Panc1 (cell line): Measurements from ENCODE around the gene TSHZ2. TPM values are rescaled to one million over a fixed set of nuclear protein-coding genes. Genes with fewer than 3 reads are reported as not detected.

Source experiments
- ATAC-seq: fragments of 200-7000 bp; cut with Tn5 transposase; 2 replicates; pipeline ENCODE4 v1.9.1; 2020; ENCODE audit warnings: mild to moderate bottlenecking, moderate library complexity
- BruUV-seq: library from RNA; stranded (reverse); fragments of 400-500 nt; replicated peaks from 2 replicates; lab custom pipeline; 2021; lab: Mats Ljungman, UMichigan
- CTCF ChIA-PET: fragments of 300-600 bp; sonication (Branson Sonifier 250); formaldehyde crosslinking; loops from one replicate; lab custom pipeline; 2022; ENCODE audit warnings: antibody characterized with exemption; lab: Charles Lee
- POLR2A ChIA-PET: fragments of 300-600 bp; sonication (Branson Sonifier 250); formaldehyde crosslinking; loops from one replicate; lab custom pipeline; 2022; ENCODE audit warnings: antibody characterized with exemption; lab: Charles Lee
- DNase-seq: peaks from one replicate; pipeline ENCODE4 v3.0.0-alpha.2; 2010; ENCODE audit warnings: low read depth, low spot score
- H3K27ac ChIP-seq: 2 replicates; pipeline ENCODE4 v1.5.1; 2011; ENCODE audit warnings: mild to moderate bottlenecking, low read length, inconsistent platforms
- H3K27me3 ChIP-seq: fragments of 200-500 bp; sonication (Bioruptor generic); 2 replicates; pipeline ENCODE4 v1.6.0; 2014; ENCODE audit warnings: low read length, inconsistent platforms; ENCODE audit not compliant: control insufficient read depth, insufficient read depth
- H3K36me3 ChIP-seq: fragments of 200-500 bp; sonication (Bioruptor generic); 2 replicates; pipeline ENCODE4 v1.5.1; 2014; ENCODE audit warnings: inconsistent platforms, mild to moderate bottlenecking, low read length, moderate library complexity; ENCODE audit not compliant: control insufficient read depth, insufficient read depth
- H3K4me1 ChIP-seq: 2 replicates; pipeline ENCODE4 v1.5.1; 2011; ENCODE audit warnings: inconsistent platforms, mild to moderate bottlenecking, low read length, moderate library complexity; ENCODE audit not compliant: control insufficient read depth, insufficient read depth
- H3K4me3 ChIP-seq, 2 experiments: 2 replicates each; pipeline ENCODE4 v1.5.1; 2011 to 2012; ENCODE audit warnings: low read depth in 2 of 2, low read length in 2 of 2, mild to moderate bottlenecking in 2 of 2, inconsistent platforms in 1 of 2, moderate library complexity in 1 of 2
- H3K9me3 ChIP-seq: fragments of 200-500 bp; sonication (Bioruptor generic); 2 replicates; pipeline ENCODE4 v1.5.1; 2014; ENCODE audit warnings: low read depth, mild to moderate bottlenecking, inconsistent platforms, low read length, moderate library complexity; ENCODE audit not compliant: control insufficient read depth, insufficient read depth
- POLR2AphosphoS5 ChIP-seq: IDR thresholded peaks from 2 replicates; pipeline ENCODE4 v1.6.1; 2012; ENCODE audit warnings: mild to moderate bottlenecking, low read depth, low read length, moderate library complexity
- SIN3A ChIP-seq: IDR thresholded peaks from 2 replicates; pipeline ENCODE4 v1.6.1; 2012; ENCODE audit warnings: low read depth, mild to moderate bottlenecking, low read length, moderate library complexity, borderline replicate concordance; ENCODE audit not compliant: insufficient read depth
- TCF7L2 ChIP-seq: IDR thresholded peaks from 2 replicates; pipeline ENCODE4 v1.6.1; 2011; ENCODE audit warnings: mild to moderate bottlenecking, low read depth, low read length, inconsistent platforms
- in situ Hi-C: cut with HindIII; loops from 2 replicates; pipeline ENCODE4 v1.10.0; 2016; ENCODE audit warnings: low sequenced_read_pairs, low pct_unique_long_range_greater_than_20kb
- intact Hi-C: fragments of 100-400 bp; cut with micrococcal nuclease; formaldehyde crosslinking; loops from one replicate; pipeline ENCODE4 v1.10.0; 2022; ENCODE audit not compliant: unreplicated experiment
- total RNA-seq: library from RNA; stranded (reverse); gene quantifications from one replicate; pipeline ENCODE4 v1.2.1, GENCODE V29; 2021; ENCODE audit not compliant: unreplicated experiment
- TF ChIP-seq, protein P1 (sequence below), 2 experiments: IDR thresholded peaks; 2 replicates each; pipeline ENCODE4 v1.6.1; 2011 to 2012; ENCODE audit warnings: low read depth in 2 of 2, control low read depth in 1 of 2, low read length in 1 of 2, mild to moderate bottlenecking in 1 of 2, moderate library complexity in 1 of 2; ENCODE audit not compliant: insufficient read depth in 1 of 2
- TF ChIP-seq, protein P2 (sequence below): fragments of 450-650 bp; IDR thresholded peaks from 2 replicates; pipeline ENCODE4 v1.5.1; 2017; ENCODE audit warnings: mild to moderate bottlenecking

TSHZ2 gene
- total RNA-seq, 1 experiment from 2014 or later = 0.36 TPM

DNA sequence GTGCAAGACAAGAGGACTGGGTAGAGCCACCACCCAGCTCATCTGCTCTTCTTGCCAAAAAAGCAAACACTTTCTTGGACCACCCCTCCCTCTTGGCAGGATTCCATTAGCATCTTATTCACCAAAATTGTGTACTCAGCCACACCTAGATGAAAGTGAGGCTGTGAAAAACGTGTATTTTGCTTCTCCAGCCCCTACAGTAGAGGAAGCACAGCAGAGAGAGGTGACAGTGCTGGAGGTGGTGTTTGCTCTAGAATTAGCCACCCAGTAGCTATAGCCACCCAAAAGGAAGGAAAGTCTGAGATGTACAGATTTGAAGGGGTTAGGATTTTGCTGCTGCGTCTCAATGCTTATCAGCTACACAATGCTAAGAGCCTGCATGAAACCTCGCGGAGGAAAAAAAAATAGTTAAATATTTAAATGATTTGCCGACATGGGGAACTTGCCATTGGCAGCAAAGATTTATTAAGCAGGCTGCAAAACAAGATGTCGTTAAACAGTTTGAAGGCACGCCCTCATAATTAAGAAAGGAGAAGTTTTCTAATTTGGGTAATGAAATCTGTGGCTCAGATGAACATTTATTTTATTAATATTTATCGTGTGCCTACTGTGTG is 334.1 kb downstream of the TSHZ2 start:
- no peaks in the 10 kb centered on the region for H3K36me3 ChIP-seq
- no peak overlapping the region for H3K4me3 ChIP-seq
- peaks cover 2% of the 10 kb centered on the region; the same call in 1 of the 2 replicates for H3K27me3 ChIP-seq
- DNase-seq (no peak), ATAC-seq (no peak)
- no TSS peak for BruUV-seq
- intact Hi-C loops (no loop called here), in situ Hi-C loops (no loop called here)
- ChIA-PET CTCF (no interaction called here), POLR2A (no interaction called here)
- TF ChIP-seq TCF7L2 (no peak), SIN3A (no peak), POLR2AphosphoS5 (no peak)
- TF ChIP-seq, protein P1, sequence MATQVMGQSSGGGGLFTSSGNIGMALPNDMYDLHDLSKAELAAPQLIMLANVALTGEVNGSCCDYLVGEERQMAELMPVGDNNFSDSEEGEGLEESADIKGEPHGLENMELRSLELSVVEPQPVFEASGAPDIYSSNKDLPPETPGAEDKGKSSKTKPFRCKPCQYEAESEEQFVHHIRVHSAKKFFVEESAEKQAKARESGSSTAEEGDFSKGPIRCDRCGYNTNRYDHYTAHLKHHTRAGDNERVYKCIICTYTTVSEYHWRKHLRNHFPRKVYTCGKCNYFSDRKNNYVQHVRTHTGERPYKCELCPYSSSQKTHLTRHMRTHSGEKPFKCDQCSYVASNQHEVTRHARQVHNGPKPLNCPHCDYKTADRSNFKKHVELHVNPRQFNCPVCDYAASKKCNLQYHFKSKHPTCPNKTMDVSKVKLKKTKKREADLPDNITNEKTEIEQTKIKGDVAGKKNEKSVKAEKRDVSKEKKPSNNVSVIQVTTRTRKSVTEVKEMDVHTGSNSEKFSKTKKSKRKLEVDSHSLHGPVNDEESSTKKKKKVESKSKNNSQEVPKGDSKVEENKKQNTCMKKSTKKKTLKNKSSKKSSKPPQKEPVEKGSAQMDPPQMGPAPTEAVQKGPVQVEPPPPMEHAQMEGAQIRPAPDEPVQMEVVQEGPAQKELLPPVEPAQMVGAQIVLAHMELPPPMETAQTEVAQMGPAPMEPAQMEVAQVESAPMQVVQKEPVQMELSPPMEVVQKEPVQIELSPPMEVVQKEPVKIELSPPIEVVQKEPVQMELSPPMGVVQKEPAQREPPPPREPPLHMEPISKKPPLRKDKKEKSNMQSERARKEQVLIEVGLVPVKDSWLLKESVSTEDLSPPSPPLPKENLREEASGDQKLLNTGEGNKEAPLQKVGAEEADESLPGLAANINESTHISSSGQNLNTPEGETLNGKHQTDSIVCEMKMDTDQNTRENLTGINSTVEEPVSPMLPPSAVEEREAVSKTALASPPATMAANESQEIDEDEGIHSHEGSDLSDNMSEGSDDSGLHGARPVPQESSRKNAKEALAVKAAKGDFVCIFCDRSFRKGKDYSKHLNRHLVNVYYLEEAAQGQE (IDR thresholded peaks at IDR 0.05; ENCODE audit: insufficient read depth in 1 of 2, low read depth in 2 of 2, low read length in 1 of 2) = no peak
- TF ChIP-seq, protein P2, sequence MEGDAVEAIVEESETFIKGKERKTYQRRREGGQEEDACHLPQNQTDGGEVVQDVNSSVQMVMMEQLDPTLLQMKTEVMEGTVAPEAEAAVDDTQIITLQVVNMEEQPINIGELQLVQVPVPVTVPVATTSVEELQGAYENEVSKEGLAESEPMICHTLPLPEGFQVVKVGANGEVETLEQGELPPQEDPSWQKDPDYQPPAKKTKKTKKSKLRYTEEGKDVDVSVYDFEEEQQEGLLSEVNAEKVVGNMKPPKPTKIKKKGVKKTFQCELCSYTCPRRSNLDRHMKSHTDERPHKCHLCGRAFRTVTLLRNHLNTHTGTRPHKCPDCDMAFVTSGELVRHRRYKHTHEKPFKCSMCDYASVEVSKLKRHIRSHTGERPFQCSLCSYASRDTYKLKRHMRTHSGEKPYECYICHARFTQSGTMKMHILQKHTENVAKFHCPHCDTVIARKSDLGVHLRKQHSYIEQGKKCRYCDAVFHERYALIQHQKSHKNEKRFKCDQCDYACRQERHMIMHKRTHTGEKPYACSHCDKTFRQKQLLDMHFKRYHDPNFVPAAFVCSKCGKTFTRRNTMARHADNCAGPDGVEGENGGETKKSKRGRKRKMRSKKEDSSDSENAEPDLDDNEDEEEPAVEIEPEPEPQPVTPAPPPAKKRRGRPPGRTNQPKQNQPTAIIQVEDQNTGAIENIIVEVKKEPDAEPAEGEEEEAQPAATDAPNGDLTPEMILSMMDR = no peak
- H3K4me1 ChIP-seq = no peaks in the 10 kb centered on the region
- no peak overlapping the region for H3K27ac ChIP-seq
- no peaks in the 10 kb centered on the region for H3K9me3 ChIP-seq

DNA sequence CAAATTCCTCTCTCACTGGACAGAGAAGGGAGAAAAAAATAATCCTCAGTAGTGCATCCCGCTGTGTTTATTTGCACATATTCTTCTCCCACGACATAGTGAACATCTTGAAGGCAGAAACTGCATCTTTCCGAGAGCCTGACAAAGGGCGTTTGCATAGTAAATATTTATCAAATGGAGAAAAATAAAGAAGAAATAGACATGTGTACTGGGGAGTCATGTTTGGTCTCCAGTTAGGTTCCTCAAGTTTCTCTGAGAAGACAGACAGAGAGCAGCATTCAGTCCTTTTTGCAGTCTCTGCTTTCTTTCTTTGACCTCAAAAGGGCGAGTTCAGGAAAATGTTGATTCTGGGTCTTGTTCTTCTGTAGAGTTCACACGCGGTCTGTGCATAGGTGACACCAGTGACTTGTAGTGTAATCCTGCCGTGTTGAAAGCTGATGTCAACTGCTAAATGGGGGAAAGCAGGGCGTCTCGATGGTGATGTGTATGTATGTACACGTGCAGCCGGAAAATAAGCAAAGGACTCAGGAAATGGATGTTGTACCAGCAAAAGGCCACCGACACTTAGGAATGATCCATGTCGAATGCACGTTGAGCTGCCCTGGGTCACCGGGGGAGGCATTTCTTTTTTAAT is 335.9 kb downstream of the TSHZ2 start:
- POLR2A ChIA-PET = no interaction called here
- intact Hi-C loops (no loop called here), in situ Hi-C loops (no loop called here)
- H3K9me3 ChIP-seq = no peaks in the 10 kb centered on the region
- no TSS peak for BruUV-seq
- no peak overlapping the region for H3K4me3 ChIP-seq
- no peak for ATAC-seq
- TF ChIP-seq, protein P2 = no peak
- no peak for TF ChIP-seq SIN3A
- TF ChIP-seq, protein P1 (IDR thresholded peaks at IDR 0.05; ENCODE audit: insufficient read depth in 1 of 2, low read depth in 2 of 2, low read length in 1 of 2) = no peak
- TF ChIP-seq POLR2AphosphoS5 = no peak
- TF ChIP-seq TCF7L2 = no peak
- H3K36me3 ChIP-seq = no peaks in the 10 kb centered on the region
- no peak for DNase-seq
- no peaks in the 10 kb centered on the region for H3K4me1 ChIP-seq
- no peak overlapping the region for H3K27ac ChIP-seq
- CTCF ChIA-PET = no interaction called here
- H3K27me3 ChIP-seq = no peaks in the 10 kb centered on the region; the same call in 1 of the 2 replicates
